K562 (cell line): ENCODE results near the gene FAM241B. TPM values are rescaled to one million over a fixed set of nuclear protein-coding genes. Genes with fewer than 3 reads are reported as not detected.

ENCODE experiments used
- ARID2 ChIP-seq: fragments of 450-650 bp; IDR thresholded peaks from 2 replicates; pipeline ENCODE4 v1.6.1; 2017; ENCODE audit warnings: antibody characterized with exemption, mild to moderate bottlenecking
- DDX20 ChIP-seq: fragments of 450-650 bp; IDR thresholded peaks from 2 replicates; pipeline ENCODE4 v1.6.1; 2016; ENCODE audit warnings: missing genetic modification characterization, low read depth, mild to moderate bottlenecking, missing compliant biosample characterization, moderate library complexity
- ETV6 ChIP-seq, 3 experiments: fragments of 150-350 bp in 1 of 3; sonication (generic) in 1 of 3; formaldehyde crosslinking in 1 of 3; IDR thresholded peaks; 2 replicates each; pipeline versions ENCODE4 v1.6.1 to v1.8.0; 2014 to 2022; ENCODE audit warnings: borderline replicate concordance in 2 of 3, low read depth in 2 of 3, antibody characterized with exemption in 1 of 3, low read length in 1 of 3, mild to moderate bottlenecking in 1 of 3, missing genetic modification reagents in 1 of 3
- KDM5B ChIP-seq: fragments of 200-600 bp; sonication (generic); IDR thresholded peaks from 2 replicates; pipeline ENCODE4 v1.6.1; 2012; ENCODE audit warnings: low read depth, mild to moderate bottlenecking, moderate library complexity, low read length, control low read depth, inconsistent platforms; ENCODE audit not compliant: insufficient replicate concordance
- MYC ChIP-seq, 2 experiments: fragments of 250-450 bp in 1 of 2; sonication (Bioruptor Pico) in 1 of 2; IDR thresholded peaks; 2 replicates each; pipeline versions ENCODE4 v1.5.1 to v1.6.1; 2012 to 2021; ENCODE audit warnings: low read depth in 2 of 2, borderline replicate concordance in 1 of 2, improper control_type of control experiment in 1 of 2, low read length in 1 of 2, mild to moderate bottlenecking in 1 of 2, moderate library complexity in 1 of 2
- NCOA4 ChIP-seq: fragments of 450-650 bp; IDR thresholded peaks from 2 replicates; pipeline ENCODE4 v1.6.1; 2018; ENCODE audit warnings: mild to moderate bottlenecking; ENCODE audit not compliant: partially characterized antibody
- PML ChIP-seq: IDR thresholded peaks from 2 replicates; pipeline ENCODE4 v1.6.1; 2012; ENCODE audit warnings: low read length, inconsistent platforms
- POLR3A ChIP-seq: IDR thresholded peaks from 2 replicates; pipeline ENCODE4 v1.6.1; 2011; ENCODE audit warnings: borderline replicate concordance, mild to moderate bottlenecking, moderate library complexity; ENCODE audit not compliant: insufficient read length, insufficient read depth; ENCODE audit errors: extremely low read depth
- RAD21 ChIP-seq, 2 experiments: fragments of 250-450 bp in 1 of 2; fragments of 450-650 bp in 1 of 2; sonication (Bioruptor Pico) in 1 of 2; formaldehyde crosslinking in 1 of 2; IDR thresholded peaks in 1 of 2; conservative IDR thresholded peaks in 1 of 2; 2 replicates each; pipeline versions ENCODE4 v1.4.0 to v1.8.0; 2020 to 2022; ENCODE audit warnings: mild to moderate bottlenecking in 2 of 2, moderate library complexity in 1 of 2
- RFX7 ChIP-seq: fragments of 250-450 bp; sonication (Bioruptor Pico); IDR thresholded peaks from 2 replicates; pipeline ENCODE4 v1.5.1; 2021; ENCODE audit warnings: mild to moderate bottlenecking
- SMC3 ChIP-seq: conservative IDR thresholded peaks from 2 replicates; pipeline ENCODE4 v1.6.1; 2011; ENCODE audit warnings: low read depth, low read length, improper control_type of control experiment; ENCODE audit not compliant: insufficient read depth
- STAG1 ChIP-seq: sonication (generic); formaldehyde crosslinking; IDR thresholded peaks from 2 replicates; pipeline ENCODE4 v1.5.0; 2020; ENCODE audit warnings: missing genetic modification reagents, borderline replicate concordance
- THAP12 ChIP-seq: fragments of 250-450 bp; sonication (Bioruptor Pico); IDR thresholded peaks from 2 replicates; pipeline ENCODE4 v1.9.0; 2021; ENCODE audit warnings: mild to moderate bottlenecking, inconsistent platforms
- TRIM28 ChIP-seq: fragments of 450-650 bp; IDR thresholded peaks from 2 replicates; pipeline ENCODE4 v1.6.1; 2017
- XRCC5 ChIP-seq: fragments of 200-400 bp; formaldehyde crosslinking; IDR thresholded peaks from 2 replicates; pipeline ENCODE4 v1.6.1; 2017; ENCODE audit warnings: low read depth, mild to moderate bottlenecking, low read length
- ZNF280B ChIP-seq: fragments of 250-450 bp; sonication (Bioruptor Pico); IDR thresholded peaks from 2 replicates; pipeline ENCODE4 v1.5.1; 2021; ENCODE audit warnings: mild to moderate bottlenecking
- ZNF512 ChIP-seq: IDR thresholded peaks from 2 replicates; pipeline ENCODE4 v1.6.1; 2016; ENCODE audit warnings: missing genetic modification characterization, missing compliant biosample characterization
- polyA plus RNA-seq, 8 experiments: library from polyadenylated mRNA; depleted of rRNA in 4 of 8; stranded (reverse) in 5 of 8; unstranded in 3 of 8; fragments of >200 nt; fragmentation: Nextera tagmentation in 2 of 8; fragmentation: Illumina TruSeq in 1 of 8; extraction: Ambion mirVana in 2 of 8; extraction: Trizol in 1 of 8; gene quantifications; 2 replicates each; pipeline versions ENCODE4 v1.2.1 to v1.2.3, GENCODE V29; 2011 to 2014; ENCODE audit warnings: inconsistent platforms in 1 of 8, missing spikeins in 1 of 8
- total RNA-seq, 7 experiments: library from RNA; depleted of rRNA in 6 of 7; stranded (reverse); fragments of >200 nt in 6 of 7; fragmentation: Illumina TruSeq in 2 of 7; extraction: Trizol in 2 of 7; gene quantifications; 2 replicates each; pipeline versions ENCODE4 v1.2.1 to v1.2.3, GENCODE V29; 2011 to 2021; ENCODE audit warnings: low replicate concordance in 1 of 7

FAM241B gene
- total and polyA plus RNA-seq, 9 of the 15 experiments (the other 6 are each of a cell fraction or from before 2014, with no cell fraction given): 1.9 to 11.1 (median 3.0) TPM

GRCh38 chr10:69639291-69640195 is 9.5 kb downstream of the FAM241B start (continued):
- TF ChIP-seq MYC (IDR thresholded peaks at IDR 0.05; ENCODE audit: low read depth, low read length) (0 out of 2 replicates have a peak, but pooled peaks have one; percentile 27), MYC (CRISPR knock-in tag; IDR thresholded peaks at IDR 0.05; ENCODE audit: borderline replicate concordance, low read depth) (no peak), STAG1 (CRISPR knock-in tag) (peak; percentile 56; the same call in 1 of the 2 replicates), ARID2 (peak; percentile 68; the same call in 1 of the 2 replicates), NCOA4 (no peak), KDM5B (no peak), SMC3 (peak; percentile 95), RFX7 (CRISPR knock-in tag) (no peak), TRIM28 (no peak), DDX20 (tag) (no peak), PML (no peak), POLR3A (no peak), THAP12 (CRISPR knock-in tag) (no peak), RAD21 (CRISPR knock-in tag; conservative IDR thresholded peaks at IDR 0.05 in 1 of 2, IDR thresholded peaks at IDR 0.05 in 1 of 2) (peak; percentile 91 to 95), ZNF512 (tag) (no peak), ETV6 (IDR thresholded peaks at IDR 0.05; ENCODE audit: borderline replicate concordance in 1 of 2, low read depth in 2 of 2, low read length in 1 of 2) (no peak), ETV6 (CRISPR knock-in tag; IDR thresholded peaks at IDR 0.05; ENCODE audit: borderline replicate concordance) (no peak), ZNF280B (CRISPR knock-in tag) (no peak), XRCC5 (peak; percentile 83)
